HFFc6 (cell line): ENCODE measurements around the gene CASP3. TPM values are rescaled to one million over a fixed set of nuclear protein-coding genes. Genes with fewer than 3 reads are reported as not detected.
"Not testable (repeated sequence)": the region's sequence is repeated elsewhere in the genome, so short reads cannot be mapped to it uniquely, and the experiment has no call there.

Experiments
- DNase-seq: peaks from one replicate; pipeline ENCODE4 v3.0.0-alpha.2; 2018
- H3K27ac Mint-ChIP-seq: 2 replicates; pipeline ENCODE4 v1.8.0; 2020; ENCODE audit warnings: mild to moderate bottlenecking, mixed read lengths
- H3K27me3 Mint-ChIP-seq: 2 replicates; pipeline ENCODE4 v1.8.0; 2021; ENCODE audit warnings: mild to moderate bottlenecking, moderate library complexity, mixed read lengths; ENCODE audit not compliant: insufficient read depth
- H3K36me3 Mint-ChIP-seq: 2 replicates; pipeline ENCODE4 v1.8.0; 2021; ENCODE audit warnings: low read depth, mixed read lengths
- H3K4me1 Mint-ChIP-seq: 2 replicates; pipeline ENCODE4 v1.8.0; 2020; ENCODE audit warnings: low read depth, mixed read lengths
- H3K4me3 Mint-ChIP-seq: 2 replicates; pipeline ENCODE4 v1.8.0; 2020; ENCODE audit warnings: mild to moderate bottlenecking, moderate library complexity, mixed read lengths
- H3K9me3 Mint-ChIP-seq: 2 replicates; pipeline ENCODE4 v1.8.0; 2020; ENCODE audit warnings: mild to moderate bottlenecking, mixed read lengths
- total RNA-seq, 6 experiments: library from RNA; stranded (reverse); fragmentation: NEBNext Ultra II Directional; extraction: Animal tissue kit (Norgen Biotek cat#: 25700); gene quantifications; 2 replicates in 1 of 6; 3 replicates in 5 of 6; pipeline ENCODE4 v1.2.3, GENCODE V29; 2021
- TF ChIP-seq, protein P1 (sequence below): fragments of 200-600 bp; sonication (generic); IDR thresholded peaks from 2 replicates; pipeline ENCODE4 v1.5.0; 2021; ENCODE audit warnings: antibody characterized with exemption, mild to moderate bottlenecking

Gene CASP3
- total RNA-seq, 6 experiments from 2014 or later = 25.8 to 31.6 (median 26.5) TPM

DNA sequence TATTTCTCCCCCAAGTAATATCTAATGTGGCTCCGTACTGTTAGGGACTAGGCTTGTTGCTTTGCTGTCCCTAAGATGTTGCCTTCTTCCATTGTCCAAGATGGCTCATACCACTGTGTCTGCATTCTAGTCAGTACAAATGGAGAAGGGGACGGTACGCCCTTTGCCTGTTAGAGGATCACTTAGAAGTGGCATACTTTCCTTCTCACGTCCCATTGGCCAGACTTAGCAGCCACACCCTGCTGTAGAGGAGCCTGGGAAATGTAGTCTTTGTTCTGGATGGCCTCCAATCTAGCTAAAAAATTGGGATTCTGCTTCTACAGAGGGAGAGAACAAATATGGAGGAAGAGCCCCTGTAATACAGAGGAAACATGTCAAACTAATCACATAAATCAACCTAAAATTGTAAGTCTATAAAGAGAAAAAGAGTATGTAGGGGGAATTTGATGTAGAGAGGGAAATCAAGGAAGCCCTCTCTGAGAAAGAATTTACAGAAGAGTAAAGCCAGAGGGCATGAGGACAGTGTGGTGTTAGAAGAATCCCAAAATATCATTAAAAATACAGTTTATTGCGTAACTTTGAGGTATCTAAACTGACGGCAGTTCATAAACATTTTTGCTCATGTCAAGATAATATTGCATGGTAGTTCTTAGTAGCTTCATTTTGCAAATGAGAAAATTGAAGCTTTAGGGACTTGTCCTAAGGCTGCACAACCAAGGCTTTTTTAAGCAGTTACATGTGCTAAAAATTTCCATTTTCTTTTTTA lies 15.4 kb upstream of the CASP3 start:
- no peak overlapping the region for H3K4me3 Mint-ChIP-seq
- peaks cover 15% of the 10 kb centered on the region for H3K4me1 Mint-ChIP-seq
- no peak for DNase-seq
- no peaks in the 10 kb centered on the region; the same call in 1 of the 2 replicates for H3K27me3 Mint-ChIP-seq
- no peak overlapping the region for H3K27ac Mint-ChIP-seq
- peaks cover 20% of the 10 kb centered on the region for H3K36me3 Mint-ChIP-seq
- TF ChIP-seq, protein P1, sequence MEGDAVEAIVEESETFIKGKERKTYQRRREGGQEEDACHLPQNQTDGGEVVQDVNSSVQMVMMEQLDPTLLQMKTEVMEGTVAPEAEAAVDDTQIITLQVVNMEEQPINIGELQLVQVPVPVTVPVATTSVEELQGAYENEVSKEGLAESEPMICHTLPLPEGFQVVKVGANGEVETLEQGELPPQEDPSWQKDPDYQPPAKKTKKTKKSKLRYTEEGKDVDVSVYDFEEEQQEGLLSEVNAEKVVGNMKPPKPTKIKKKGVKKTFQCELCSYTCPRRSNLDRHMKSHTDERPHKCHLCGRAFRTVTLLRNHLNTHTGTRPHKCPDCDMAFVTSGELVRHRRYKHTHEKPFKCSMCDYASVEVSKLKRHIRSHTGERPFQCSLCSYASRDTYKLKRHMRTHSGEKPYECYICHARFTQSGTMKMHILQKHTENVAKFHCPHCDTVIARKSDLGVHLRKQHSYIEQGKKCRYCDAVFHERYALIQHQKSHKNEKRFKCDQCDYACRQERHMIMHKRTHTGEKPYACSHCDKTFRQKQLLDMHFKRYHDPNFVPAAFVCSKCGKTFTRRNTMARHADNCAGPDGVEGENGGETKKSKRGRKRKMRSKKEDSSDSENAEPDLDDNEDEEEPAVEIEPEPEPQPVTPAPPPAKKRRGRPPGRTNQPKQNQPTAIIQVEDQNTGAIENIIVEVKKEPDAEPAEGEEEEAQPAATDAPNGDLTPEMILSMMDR = no peak
- H3K9me3 Mint-ChIP-seq = no peaks in the 10 kb centered on the region

DNA sequence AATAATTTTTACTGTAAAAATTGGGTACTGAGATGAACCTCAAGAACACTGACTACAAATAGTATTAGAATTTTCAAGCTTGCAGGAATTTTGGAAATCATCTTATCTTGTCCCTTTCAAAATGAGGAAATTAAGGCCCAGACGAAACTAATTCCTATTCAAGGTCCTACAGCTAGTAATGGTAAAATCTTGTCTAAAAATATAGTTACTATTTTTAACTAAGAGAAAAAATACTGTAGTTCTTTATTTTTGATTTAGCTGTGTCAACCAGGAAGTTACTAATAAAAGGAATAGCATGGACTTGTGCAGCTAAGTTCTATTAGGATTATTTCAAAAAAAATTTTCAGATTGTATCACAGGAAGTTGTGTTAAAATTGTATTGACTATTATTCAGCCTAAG lies 13.0 kb upstream of the CASP3 start:
- Mint-ChIP-seq H3K27me3 (no peaks in the 10 kb centered on the region; the same call in 1 of the 2 replicates), H3K36me3 (peaks cover 13% of the 10 kb centered on the region), H3K4me3 (no peak overlapping the region), H3K9me3 (no peaks in the 10 kb centered on the region), H3K4me1 (no peaks in the 10 kb centered on the region), H3K27ac (no peak overlapping the region)
- no peak for DNase-seq
- TF ChIP-seq, protein P1 = no peak

DNA sequence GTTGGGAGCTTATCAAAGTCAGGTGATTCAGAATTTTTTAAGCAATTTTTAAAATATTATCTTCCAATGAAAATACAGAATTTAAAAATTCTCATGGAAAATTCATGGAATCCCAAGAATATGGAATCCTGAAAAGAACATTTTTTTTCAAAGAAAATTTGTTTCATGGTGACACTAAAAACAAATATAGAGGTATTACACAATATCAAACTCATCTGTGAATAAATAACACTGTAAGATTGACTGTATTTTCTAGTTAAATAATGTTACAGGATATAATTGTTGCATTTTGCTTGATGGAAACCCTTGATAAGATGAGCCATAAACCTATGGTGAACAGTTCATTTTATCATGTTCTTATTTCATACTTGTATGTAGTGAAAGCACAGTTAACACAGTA lies 11.7 kb upstream of the CASP3 start:
- H3K36me3 Mint-ChIP-seq = peaks cover 17% of the 10 kb centered on the region
- no peak overlapping the region for H3K27ac Mint-ChIP-seq
- no peaks in the 10 kb centered on the region for H3K4me1 Mint-ChIP-seq
- no peak for DNase-seq
- H3K4me3 Mint-ChIP-seq = no peak overlapping the region
- H3K9me3 Mint-ChIP-seq = no peaks in the 10 kb centered on the region
- TF ChIP-seq, protein P1 = no peak
- H3K27me3 Mint-ChIP-seq = no peaks in the 10 kb centered on the region; the same call in 1 of the 2 replicates

DNA sequence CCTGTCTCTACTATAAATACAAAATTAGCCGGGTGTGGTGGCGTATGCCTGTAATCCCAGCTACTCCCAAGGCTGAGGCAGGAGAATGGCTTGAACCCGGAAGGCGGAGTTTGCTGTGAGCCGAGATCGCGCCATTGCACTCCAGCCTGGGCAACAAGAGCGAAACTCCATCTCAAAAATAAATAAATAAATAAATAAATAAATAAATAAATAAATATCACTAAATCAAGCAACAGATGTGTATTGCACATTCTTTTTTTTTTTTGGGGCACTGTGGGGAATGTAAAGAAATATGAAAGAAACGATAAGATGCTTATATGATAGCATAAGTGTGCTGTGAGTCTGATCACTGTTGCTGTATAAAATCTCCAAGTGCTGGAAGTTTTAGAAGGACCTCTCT lies 8.6 kb upstream of the CASP3 start:
- H3K27me3 Mint-ChIP-seq, H3K27ac Mint-ChIP-seq, H3K9me3 Mint-ChIP-seq, DNase-seq, H3K4me3 Mint-ChIP-seq: not testable (repeated sequence)
- peaks cover 13% of the 10 kb centered on the region; the same call in 1 of the 2 replicates for H3K36me3 Mint-ChIP-seq
- H3K4me1 Mint-ChIP-seq = peaks cover 14% of the 10 kb centered on the region

DNA sequence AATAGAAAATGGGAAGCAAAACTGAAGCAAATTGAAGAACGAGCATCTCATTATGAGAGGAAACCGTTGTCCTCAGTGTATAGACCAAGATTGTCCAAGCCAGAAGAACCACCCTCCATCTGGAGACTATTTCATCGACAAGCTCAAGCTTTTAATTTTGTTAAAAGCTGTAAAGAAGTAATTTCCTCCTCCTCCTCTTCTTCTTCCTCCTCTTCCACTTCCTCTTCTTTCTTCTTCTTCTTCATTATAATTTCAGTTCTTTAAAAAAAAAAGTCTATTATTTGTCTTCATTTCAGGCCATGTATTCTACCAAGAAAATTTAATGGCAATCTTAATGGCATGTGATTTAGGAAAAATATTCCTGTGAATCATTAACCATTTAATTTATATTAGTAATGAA lies 7.9 kb upstream of the CASP3 start:
- no peaks in the 10 kb centered on the region for H3K9me3 Mint-ChIP-seq

More for the DNA sequence above, 7.9 kb upstream of the CASP3 start:
- Mint-ChIP-seq H3K27ac (no peak overlapping the region), H3K4me3 (no peak overlapping the region), H3K27me3 (no peaks in the 10 kb centered on the region; the same call in 1 of the 2 replicates), H3K4me1 (peaks cover 21% of the 10 kb centered on the region), H3K36me3 (peaks cover 13% of the 10 kb centered on the region; the same call in 1 of the 2 replicates)
- TF ChIP-seq, protein P1 = no peak
- no peak for DNase-seq
